NCI-H82 treated with DMSO at 0.1 percent for 48 hours (cell line): ENCODE data around the gene DKKL1.
A peak's percentile ranks its signal among the peaks of the same experiment; 100 is the strongest.
"Not testable (repeated sequence)": the region's sequence is repeated elsewhere in the genome, so short reads cannot be mapped to it uniquely, and the experiment has no call there.

ENCODE experiments used
- DNase-seq: peaks from one replicate; lab custom pipeline; 2025; ENCODE audit not compliant: unreplicated experiment; lab: John Stamatoyannopoulos, UW

The DKKL1 gene

GRCh38 chr19:49359851-49360820 is 3.5 kb upstream of the DKKL1 start:
- no peak for DNase-seq

GRCh38 chr19:49361438-49362047 is 2.1 kb upstream of the DKKL1 start:
- DNase-seq = peak; percentile 44

- DNase-seq = no peak
These were observed 1.4 kb upstream of the DKKL1 start, which contains the start of gene TEAD2 for GRCh38 chr19:49362048-49362928. TSS of gene TEAD2 (minus strand) at chr19:49362416. CDS start at chr19:49360075, 2,341 bp downstream.

- no peak for DNase-seq
These were observed 779 bp upstream of the DKKL1 start for GRCh38 chr19:49362929-49363267.

- no peak for DNase-seq
These were observed 533 bp downstream of the DKKL1 start for GRCh38 chr19:49364083-49364737.

- DNase-seq = no peak
These were observed 2.4 kb downstream of the DKKL1 start for GRCh38 chr19:49366110-49366509.

GRCh38 chr19:49368711-49369358 is 5.2 kb downstream of the DKKL1 start:
- no peak for DNase-seq

- DNase-seq = no peak
These were observed 7.5 kb downstream of the DKKL1 start for GRCh38 chr19:49371184-49371583.

- DNase-seq = not testable (repeated sequence)
These were observed 9.5 kb downstream of the DKKL1 start for GRCh38 chr19:49373174-49373573.

GRCh38 chr19:49374665-49375434 is 11.2 kb downstream of the DKKL1 start:
- no peak for DNase-seq

GRCh38 chr19:49378512-49378911 is 14.8 kb downstream of the DKKL1 start:
- DNase-seq = no peak

GRCh38 chr19:49380391-49380790 is 16.7 kb downstream of the DKKL1 start:
- no peak for DNase-seq

- DNase-seq = no peak
These were observed 19.0 kb downstream of the DKKL1 start for GRCh38 chr19:49382639-49383038.

- no peak for DNase-seq
These were observed 19.9 kb downstream of the DKKL1 start for GRCh38 chr19:49383599-49383998.

GRCh38 chr19:49387936-49388372 is 24.3 kb downstream of the DKKL1 start, which contains the start of gene KASH5:
TSS of gene KASH5 (plus strand) at chr19:49388249. CDS start at chr19:49390884, 2,635 bp downstream.
- DNase-seq = no peak

- no peak for DNase-seq
These were observed 25.7 kb downstream of the DKKL1 start for GRCh38 chr19:49389406-49389805.

GRCh38 chr19:49390131-49390928 is 26.7 kb downstream of the DKKL1 start:
- no peak for DNase-seq

- DNase-seq = no peak
These were observed 27.3 kb downstream of the DKKL1 start for GRCh38 chr19:49390929-49391359.
